ENCODE measurements around the gene C9orf40. TPM values are rescaled to one million over a fixed set of nuclear protein-coding genes. Genes with fewer than 3 reads are reported as not detected.

The C9orf40 gene
- total RNA-seq, 3 donors from 2014 or later (not counting 1 experiment from before 2014, with no cell fraction given) = 1.8 to 3.9 (median 3.6) TPM

DNA sequence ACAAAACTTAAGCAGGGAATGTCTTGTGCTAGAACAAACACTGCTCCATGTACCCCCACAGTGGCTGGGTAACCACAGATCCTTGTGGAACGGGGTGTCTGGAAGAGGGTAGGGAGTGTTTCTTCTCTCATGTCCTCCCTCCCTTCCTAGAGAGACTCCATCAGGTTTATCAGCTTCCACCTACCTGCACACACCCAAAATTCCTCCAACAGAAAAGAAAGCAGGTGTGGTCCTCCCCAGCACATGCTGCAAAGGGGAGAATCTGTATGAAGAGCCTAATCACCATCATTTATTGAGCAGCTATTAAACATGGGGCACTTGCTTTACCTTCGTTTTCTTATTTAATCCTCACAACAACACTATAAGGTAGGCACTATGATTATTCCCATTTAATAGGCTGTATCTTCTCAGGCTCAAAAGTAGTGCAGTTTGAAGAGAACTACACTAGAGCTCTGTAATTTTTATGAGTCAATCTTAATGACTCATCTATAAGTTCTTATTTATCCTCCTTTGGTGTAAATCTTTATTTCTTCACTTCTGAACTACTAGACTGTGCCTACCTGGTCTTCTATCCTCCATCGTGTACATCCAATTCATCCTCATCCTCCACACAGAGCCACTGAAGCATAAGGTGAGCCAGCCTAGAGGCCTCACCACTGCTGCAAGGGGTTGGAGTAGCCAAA is 31.6 kb downstream of the C9orf40 start:
- DNase-seq (no peak), ATAC-seq (no peak)
- no peaks in the 10 kb centered on the region for H3K4me1 Mint-ChIP-seq
- peaks cover 1 to 8% of the 10 kb centered on the region in 2 donors for H3K27me3 Mint-ChIP-seq (ENCODE audit: low read depth in 2 of 2)
- H3K27ac Mint-ChIP-seq = no peak overlapping the region
- no peaks in the 10 kb centered on the region for H3K36me3 Mint-ChIP-seq
- no peaks in the 10 kb centered on the region for H3K9me3 Mint-ChIP-seq
- no peaks in the 10 kb centered on the region for H3K36me3 ChIP-seq (ENCODE audit: control insufficient read depth, insufficient read depth, low read length)
- intact Hi-C loops (cut with micrococcal nuclease) = no loop called here
- no peak overlapping the region for H3K4me3 ChIP-seq (ENCODE audit: low read length)
- H3K9me3 ChIP-seq (ENCODE audit: control insufficient read depth, insufficient read depth, low read length) = no peaks in the 10 kb centered on the region
- H3K4me3 Mint-ChIP-seq = no peak overlapping the region
- 100% methylated on average over 1 of the region's 3 CpGs for WGBS (ENCODE audit: insufficient coverage)
- no peaks in the 10 kb centered on the region for H3K4me1 ChIP-seq (ENCODE audit: control insufficient read depth, insufficient read depth, low read length)
- H3K27ac ChIP-seq (ENCODE audit: low read length) = no peak overlapping the region
- TF ChIP-seq CTCF (IDR thresholded peaks at IDR 0.05) = no peak
- no peaks in the 10 kb centered on the region for H3K27me3 ChIP-seq (ENCODE audit: control insufficient read depth, insufficient read depth, low read length)

- no peaks in the 10 kb centered on the region for H3K4me1 ChIP-seq (ENCODE audit: control insufficient read depth, insufficient read depth, low read length)
- no peak for ATAC-seq
- no peak for TF ChIP-seq CTCF (IDR thresholded peaks at IDR 0.05)
- no peak overlapping the region for H3K27ac ChIP-seq (ENCODE audit: low read length)
- intact Hi-C loops (cut with micrococcal nuclease) = no loop called here
- H3K36me3 ChIP-seq (ENCODE audit: control insufficient read depth, insufficient read depth, low read length) = no peaks in the 10 kb centered on the region
- no peak overlapping the region for H3K27ac Mint-ChIP-seq
- 85% methylated on average over 2 of the region's 2 CpGs for WGBS (ENCODE audit: insufficient coverage)
- no peak for DNase-seq
- H3K9me3 Mint-ChIP-seq = peaks cover 0 to 8% of the 10 kb centered on the region in 2 donors
- no peaks in the 10 kb centered on the region for H3K4me1 Mint-ChIP-seq
- H3K27me3 Mint-ChIP-seq (ENCODE audit: low read depth in 2 of 2) = peaks cover 18 to 41% of the 10 kb centered on the region in 2 donors
- no peak overlapping the region for H3K4me3 Mint-ChIP-seq
- H3K4me3 ChIP-seq (ENCODE audit: low read length) = no peak overlapping the region
- H3K36me3 Mint-ChIP-seq = peaks cover 21% of the 10 kb centered on the region
- H3K9me3 ChIP-seq (ENCODE audit: control insufficient read depth, insufficient read depth, low read length) = peaks cover 6% of the 10 kb centered on the region
- H3K27me3 ChIP-seq (ENCODE audit: control insufficient read depth, insufficient read depth, low read length) = no peaks in the 10 kb centered on the region
Measured at GRCh38 chr9:74910036-74910435, 42.7 kb downstream of the C9orf40 start.

DNA sequence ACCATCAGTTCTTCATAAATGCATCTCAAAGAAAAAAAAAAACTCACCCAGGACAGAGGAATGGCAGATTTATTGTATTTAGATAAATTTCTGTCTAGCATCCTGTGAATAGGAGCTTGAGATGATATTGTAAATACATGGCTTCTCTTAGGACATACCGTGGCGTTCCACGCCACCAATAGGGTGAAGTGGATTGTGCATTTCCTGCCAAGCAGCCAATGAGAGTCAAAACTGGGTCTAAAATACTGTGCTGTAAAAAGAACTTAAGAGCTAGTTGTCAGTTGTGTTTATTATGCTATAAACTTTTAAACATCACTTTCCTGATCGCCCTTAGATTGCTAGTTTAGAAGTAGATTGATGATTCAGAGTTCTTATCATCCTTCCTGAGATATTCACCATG is 44.0 kb downstream of the C9orf40 start:
- Histone ChIP-seq H3K27me3 (ENCODE audit: control insufficient read depth, insufficient read depth, low read length) (no peaks in the 10 kb centered on the region), H3K9me3 (ENCODE audit: control insufficient read depth, insufficient read depth, low read length) (peaks cover 6% of the 10 kb centered on the region), H3K4me3 (ENCODE audit: low read length) (no peak overlapping the region), H3K4me1 (ENCODE audit: control insufficient read depth, insufficient read depth, low read length) (no peaks in the 10 kb centered on the region), H3K36me3 (ENCODE audit: control insufficient read depth, insufficient read depth, low read length) (no peaks in the 10 kb centered on the region), H3K27ac (ENCODE audit: low read length) (no peak overlapping the region)
- no peak for DNase-seq
- Mint-ChIP-seq H3K4me3 (no peak overlapping the region), H3K27me3 (ENCODE audit: low read depth in 2 of 2) (peaks cover 17 to 34% of the 10 kb centered on the region in 2 donors), H3K9me3 (peaks cover 0 to 8% of the 10 kb centered on the region in 2 donors), H3K27ac (no peak overlapping the region), H3K4me1 (no peaks in the 10 kb centered on the region), H3K36me3 (peaks cover 21% of the 10 kb centered on the region)
- ATAC-seq = no peak
- intact Hi-C loops (cut with micrococcal nuclease) = no loop called here
- TF ChIP-seq CTCF (IDR thresholded peaks at IDR 0.05) = no peak
- WGBS (ENCODE audit: insufficient coverage) = 100% methylated on average over 3 of the region's 4 CpGs

GRCh38 chr9:74907085-74907484 is 45.6 kb downstream of the C9orf40 start:
- no peak for DNase-seq
- ATAC-seq = no peak
- 93% methylated on average over 3 of the region's 3 CpGs for WGBS (ENCODE audit: insufficient coverage)
- Mint-ChIP-seq H3K4me3 (no peak overlapping the region), H3K4me1 (no peaks in the 10 kb centered on the region), H3K27ac (no peak overlapping the region), H3K9me3 (peaks cover 0 to 6% of the 10 kb centered on the region in 2 donors), H3K36me3 (peaks cover 13% of the 10 kb centered on the region), H3K27me3 (ENCODE audit: low read depth in 2 of 2) (peaks cover 11 to 28% of the 10 kb centered on the region in 2 donors)
- no peak overlapping the region for H3K27ac ChIP-seq (ENCODE audit: low read length)
- H3K27me3 ChIP-seq (ENCODE audit: control insufficient read depth, insufficient read depth, low read length) = no peaks in the 10 kb centered on the region
- no peaks in the 10 kb centered on the region for H3K36me3 ChIP-seq (ENCODE audit: control insufficient read depth, insufficient read depth, low read length)
- H3K4me1 ChIP-seq (ENCODE audit: control insufficient read depth, insufficient read depth, low read length) = no peaks in the 10 kb centered on the region
- no peak overlapping the region for H3K4me3 ChIP-seq (ENCODE audit: low read length)
- H3K9me3 ChIP-seq (ENCODE audit: control insufficient read depth, insufficient read depth, low read length) = no peaks in the 10 kb centered on the region
- intact Hi-C loops (cut with micrococcal nuclease) = no loop called here
- TF ChIP-seq CTCF (IDR thresholded peaks at IDR 0.05) = no peak

Measured in natural killer cell (primary cell).